Endometrium (tissue), 2 donors: ENCODE results near the gene TGFBR3.
A peak's percentile ranks its signal among the peaks of the same experiment; 100 is the strongest.

Experiments
- FAIRE-seq: peaks from 2 replicates; lab custom pipeline; 2012; peaks lifted over from hg19 to GRCh38; lab: Jason Lieb, UNC
- donor health status: control.
- donor health status: control.

TGFBR3 gene

GRCh38 chr1:91754816-91755580 lies 131.0 kb downstream of the TGFBR3 start:
- FAIRE-seq, result no peak

DNA sequence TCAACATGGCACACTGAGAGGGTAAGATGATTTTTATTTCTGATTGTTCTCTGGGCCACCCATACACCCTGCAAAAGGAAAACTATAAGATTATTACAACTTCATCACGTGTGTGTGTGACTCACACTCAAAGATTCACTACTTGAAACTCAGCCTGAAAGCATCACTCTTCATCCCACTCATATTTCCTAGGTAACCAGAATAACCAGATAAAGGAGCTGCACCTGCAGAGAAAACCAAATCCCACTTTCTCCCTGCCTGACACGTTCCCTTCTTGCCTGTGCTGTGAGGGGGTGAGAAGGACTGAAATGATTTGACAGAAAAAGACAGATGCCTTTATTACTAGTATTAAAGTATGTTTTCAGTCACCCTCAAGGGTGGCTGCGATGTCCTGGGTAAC lies 131.6 kb downstream of the TGFBR3 start:
- FAIRE-seq, result no peak

- no peak for FAIRE-seq
Measured at GRCh38 chr1:91753878-91754277, 132.1 kb downstream of the TGFBR3 start.

GRCh38 chr1:91752324-91752723 lies 133.6 kb downstream of the TGFBR3 start:
- FAIRE-seq, result no peak

- no peak for FAIRE-seq
Measured at GRCh38 chr1:91751275-91751674, 134.7 kb downstream of the TGFBR3 start.

GRCh38 chr1:91750398-91750996 lies 135.5 kb downstream of the TGFBR3 start:
- FAIRE-seq, result no peak

DNA sequence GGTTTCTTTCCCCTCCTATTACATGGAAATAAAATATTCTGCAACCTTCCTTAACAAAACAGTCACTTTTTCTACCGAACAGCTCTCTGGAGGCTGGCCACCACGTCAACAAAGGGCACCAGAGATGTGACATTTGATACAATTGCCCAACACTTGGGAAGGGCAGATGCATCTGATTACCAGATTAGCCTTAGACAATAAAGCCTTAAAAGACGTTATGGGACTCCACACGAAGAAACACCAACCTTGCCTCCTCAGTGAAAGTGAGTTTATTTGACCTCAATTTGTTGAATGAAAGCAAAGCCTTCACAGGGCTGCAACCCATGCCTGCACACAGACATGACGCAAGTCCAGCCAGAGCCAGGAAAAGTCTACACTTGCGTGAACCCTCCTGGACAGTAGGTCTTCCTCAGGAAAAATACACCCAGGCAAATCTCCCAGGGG lies 136.1 kb downstream of the TGFBR3 start:
- no peak for FAIRE-seq

GRCh38 chr1:91747666-91748065 lies 138.3 kb downstream of the TGFBR3 start:
- FAIRE-seq, result no peak

DNA sequence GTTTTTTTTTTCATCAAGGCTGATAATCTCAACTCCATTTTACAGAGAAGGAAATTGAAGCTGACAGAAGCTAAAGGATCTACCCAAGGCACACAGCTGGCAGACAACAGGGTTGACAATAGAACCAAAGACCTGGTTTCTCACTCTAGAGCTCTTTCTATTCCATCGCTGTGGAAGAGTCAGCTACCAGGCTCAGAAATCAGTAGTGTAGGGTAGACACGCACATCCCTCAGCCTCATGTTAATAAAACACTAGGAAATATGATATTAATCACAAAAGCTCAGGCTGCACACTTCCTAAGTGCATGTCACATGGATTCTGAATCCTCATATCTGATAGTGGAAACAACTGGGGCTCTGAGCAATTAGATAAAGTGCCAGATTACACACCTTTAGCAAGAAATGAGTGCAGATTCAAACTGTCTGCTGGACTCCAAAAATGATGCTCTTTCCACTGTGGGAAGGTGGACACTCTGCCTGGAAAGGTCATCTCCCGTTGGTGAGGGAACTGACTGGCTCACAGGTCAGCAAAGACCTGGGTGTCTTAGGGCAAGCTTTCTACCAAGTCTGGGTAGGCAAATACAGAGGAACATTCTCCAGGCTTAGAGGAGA lies 139.1 kb downstream of the TGFBR3 start:
- no peak for FAIRE-seq

- no peak for FAIRE-seq
Measured at GRCh38 chr1:91745640-91746373, 140.1 kb downstream of the TGFBR3 start.

DNA sequence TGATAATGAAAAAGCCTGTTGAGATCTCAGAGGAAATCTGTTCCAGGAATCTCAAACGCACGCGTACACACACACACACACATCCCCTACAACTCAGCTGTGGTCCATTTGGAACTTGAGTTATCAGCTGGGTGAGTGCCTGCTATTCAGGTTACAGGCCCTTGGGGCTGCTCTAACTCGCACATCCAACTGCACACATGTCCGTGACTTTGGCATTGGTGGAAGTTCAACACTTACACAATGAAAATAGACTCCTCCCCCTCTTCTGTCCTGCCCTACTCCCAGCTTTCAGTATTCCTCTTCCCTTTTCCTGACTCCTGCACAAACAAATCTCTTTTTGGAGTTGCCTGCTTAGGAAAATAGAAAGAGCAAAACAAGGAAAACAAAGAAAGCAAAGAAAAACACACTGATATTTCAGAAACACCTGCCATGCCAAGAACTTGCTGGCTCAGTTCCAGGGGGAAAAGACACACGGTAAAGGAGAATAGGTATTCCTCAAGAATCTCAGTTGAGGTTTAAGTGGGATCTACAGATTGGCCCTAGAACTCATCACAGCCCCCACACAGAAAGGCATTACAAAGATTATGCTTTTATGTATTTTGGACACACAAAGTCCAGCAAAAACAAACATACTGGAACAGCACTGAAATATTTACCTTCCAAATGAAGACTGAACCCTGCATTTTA lies 140.9 kb downstream of the TGFBR3 start:
- FAIRE-seq, result no peak

DNA sequence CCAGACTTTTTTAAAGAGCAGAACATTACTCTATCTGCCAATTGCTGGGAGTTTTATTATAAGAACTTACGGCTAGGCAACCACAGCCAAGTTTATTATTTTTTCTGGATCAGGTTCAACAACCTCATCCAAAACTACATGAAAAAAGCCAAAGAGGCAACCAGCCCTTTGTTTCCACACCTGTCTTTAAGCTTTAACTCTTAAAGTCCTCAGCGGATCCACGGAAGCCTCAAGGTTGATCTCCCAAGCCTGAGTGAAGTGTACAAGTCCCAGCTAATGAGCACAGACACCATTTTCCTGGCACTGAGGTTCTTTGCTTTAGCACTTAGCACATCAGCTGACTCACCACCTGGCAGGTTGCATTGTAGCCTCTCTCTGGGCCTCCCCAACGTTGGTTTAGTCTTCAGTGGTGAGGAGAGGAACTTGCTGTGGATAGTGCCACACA lies 143.1 kb downstream of the TGFBR3 start:
- FAIRE-seq, result no peak

GRCh38 chr1:91741906-91742305 lies 144.0 kb downstream of the TGFBR3 start:
- FAIRE-seq, result no peak

DNA sequence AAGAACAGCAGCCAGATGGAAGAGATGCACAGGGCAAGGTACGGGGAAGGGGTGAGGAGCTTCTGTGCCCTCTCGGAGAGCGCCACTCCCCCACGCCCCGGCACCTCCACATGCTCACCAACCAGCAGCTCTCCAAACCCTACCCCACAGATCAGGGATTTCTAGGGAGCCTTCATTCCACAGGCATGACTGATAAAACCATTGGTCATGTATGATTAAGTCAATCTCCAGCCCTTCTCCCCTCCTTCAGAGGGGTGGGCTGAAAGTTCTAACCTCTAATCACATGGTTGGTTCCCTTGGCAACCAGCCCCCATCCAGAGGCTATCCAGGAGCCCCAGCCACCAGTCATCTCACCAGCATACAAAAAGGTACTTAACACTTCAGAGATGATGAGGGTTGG lies 144.7 kb downstream of the TGFBR3 start:
- no peak for FAIRE-seq

- no peak for FAIRE-seq
Measured at GRCh38 chr1:91737650-91738049, 148.3 kb downstream of the TGFBR3 start.

- FAIRE-seq, result peak; percentile 23
Measured at GRCh38 chr1:91736715-91737615, 149.0 kb downstream of the TGFBR3 start.

DNA sequence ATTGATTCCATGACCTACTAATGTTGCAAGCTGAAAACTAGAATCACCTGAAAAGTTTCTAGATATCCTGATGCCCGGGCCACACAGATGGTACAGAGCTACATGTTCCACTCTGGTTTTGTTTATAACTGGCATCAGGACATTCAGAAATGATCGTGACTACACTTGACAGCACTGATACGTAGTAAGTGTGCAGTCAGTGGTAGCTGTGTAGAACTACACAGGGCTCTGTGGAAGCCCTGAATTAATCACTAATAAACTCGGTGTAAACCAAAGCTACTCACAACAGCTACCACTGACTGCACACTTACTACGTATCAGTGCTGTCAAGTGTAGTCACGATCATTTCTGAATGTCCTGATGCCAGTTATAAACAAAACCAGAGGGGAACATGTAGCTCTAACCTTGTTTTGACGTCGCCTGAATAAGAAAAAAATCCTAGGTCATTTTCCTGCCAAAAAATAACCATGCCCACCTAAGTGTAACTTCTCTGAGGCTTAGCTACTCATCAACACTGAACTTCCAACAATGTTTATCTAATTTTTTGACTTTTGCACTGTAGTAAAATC lies 149.7 kb downstream of the TGFBR3 start:
- FAIRE-seq, result no peak

DNA sequence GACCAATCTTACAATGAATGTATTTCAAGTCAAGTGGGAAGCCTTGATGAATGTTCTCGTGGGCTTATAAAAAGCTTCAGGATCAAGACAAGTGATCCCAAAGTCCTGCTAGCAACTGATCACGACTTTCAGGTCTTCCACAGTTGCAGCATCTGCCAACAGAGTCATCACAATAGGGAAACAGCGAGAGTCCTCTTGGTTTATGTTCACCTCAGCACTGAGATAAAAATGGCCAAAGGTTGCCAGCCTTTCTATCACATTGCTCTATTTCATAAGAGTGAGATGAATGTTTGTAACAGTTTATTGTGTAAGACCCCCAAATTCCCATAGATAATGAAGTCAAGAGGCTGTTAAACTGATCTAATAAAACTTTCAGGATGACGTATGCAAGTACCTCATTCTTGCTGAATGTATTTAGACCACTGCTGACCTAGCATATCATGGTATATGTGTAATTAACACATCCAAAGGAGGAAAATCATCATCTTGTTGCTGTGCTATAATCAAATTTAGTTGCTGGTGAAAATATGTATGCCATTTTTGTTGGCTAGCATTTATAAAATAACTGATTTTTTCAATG lies 150.6 kb downstream of the TGFBR3 start:
- FAIRE-seq, result no peak

DNA sequence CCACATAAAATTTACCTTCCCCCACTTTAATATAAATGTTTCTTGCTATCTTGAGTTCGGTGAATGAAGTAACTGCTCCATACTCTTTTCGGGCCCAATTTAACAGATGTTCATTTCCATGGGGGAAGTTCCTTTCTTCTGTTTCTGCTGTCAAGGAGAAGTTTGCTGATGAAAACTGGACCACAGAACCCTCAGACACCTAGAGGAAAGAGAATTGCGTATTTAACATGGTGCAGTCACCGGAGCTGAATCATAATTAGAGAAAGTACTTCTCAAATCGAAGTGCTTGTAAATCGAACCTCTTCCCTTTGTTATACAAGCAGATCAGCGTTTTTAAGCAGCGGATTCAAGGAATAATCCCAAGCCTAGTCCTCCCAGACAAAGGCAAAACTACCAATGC lies 151.2 kb downstream of the TGFBR3 start:
- FAIRE-seq, result no peak

DNA sequence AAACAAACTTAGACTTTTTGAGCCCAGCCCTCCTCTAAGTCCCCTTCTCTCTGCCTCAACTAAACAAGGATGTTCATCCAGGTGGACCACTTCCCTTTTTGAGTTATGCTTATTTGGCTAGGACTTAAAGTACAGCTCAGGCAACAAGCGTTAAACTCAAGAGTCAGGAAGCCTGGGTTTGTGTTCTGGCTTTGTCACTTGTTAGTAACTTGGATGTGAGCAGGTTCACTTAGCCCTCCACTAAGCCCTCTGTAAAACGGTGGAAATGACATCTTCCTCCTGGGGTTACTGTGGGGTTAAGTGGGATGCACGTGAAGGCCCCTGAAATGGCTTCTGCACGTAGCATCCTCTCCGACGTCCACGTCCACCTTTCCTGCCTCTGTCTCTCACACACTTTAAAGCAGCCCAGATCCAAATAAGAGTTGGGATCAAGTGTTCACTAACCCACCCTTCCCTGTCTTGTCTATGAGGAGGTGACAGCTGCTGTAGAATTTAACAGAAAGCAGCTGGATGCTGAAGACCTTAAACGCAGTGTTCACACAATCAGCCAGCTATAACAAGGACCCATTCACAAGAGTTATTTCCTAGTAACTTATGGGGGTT lies 152.7 kb downstream of the TGFBR3 start:
- FAIRE-seq, result no peak
